Kidney (tissue), 14 donors: ENCODE measurements around the gene FLCN. TPM values are rescaled to one million over a fixed set of nuclear protein-coding genes. Genes with fewer than 3 reads are reported as not detected.

ENCODE experiments used
- DNase-seq, 5 donors: peaks; one replicate each; pipeline ENCODE4 v3.0.0-alpha.2; 2013 to 2020
- FAIRE-seq: peaks from 2 replicates; lab custom pipeline; 2012; peaks lifted over from hg19 to GRCh38; lab: Jason Lieb, UNC
- H3K27ac ChIP-seq, 2 donors: one replicate each; pipeline ENCODE4 v1.7.0; 2013; ENCODE audit warnings: low read depth in 2 of 2, low read length in 2 of 2, inconsistent platforms in 1 of 2
- H3K27me3 ChIP-seq: one replicate; pipeline ENCODE4 v1.7.1; 2013; ENCODE audit warnings: low read length, inconsistent platforms; ENCODE audit not compliant: control insufficient read depth, insufficient read depth
- H3K36me3 ChIP-seq, 3 donors: one replicate each; pipeline versions ENCODE4 v1.7.0 to v1.7.1; 2013; ENCODE audit warnings: low read length in 3 of 3, control low read depth in 1 of 3, inconsistent platforms in 1 of 3; ENCODE audit not compliant: insufficient read depth in 3 of 3, control insufficient read depth in 2 of 3
- H3K4me1 ChIP-seq, 3 donors: one replicate each; pipeline versions ENCODE4 v1.7.0 to v1.7.1; 2013; ENCODE audit warnings: low read length in 3 of 3, inconsistent platforms in 1 of 3, low read depth in 1 of 3; ENCODE audit not compliant: control insufficient read depth in 2 of 3, insufficient read depth in 2 of 3
- H3K4me3 ChIP-seq, 3 donors: one replicate each; pipeline versions ENCODE4 v1.7.0 to v1.8.1; 2013; ENCODE audit warnings: low read length in 3 of 3, control low read depth in 1 of 3, inconsistent platforms in 1 of 3
- H3K9ac ChIP-seq, 3 donors: one replicate each; pipeline versions ENCODE4 v1.7.0 to v1.7.1; 2013; ENCODE audit warnings: low read length in 3 of 3, control low read depth in 1 of 3, inconsistent platforms in 1 of 3
- H3K9me3 ChIP-seq, 3 donors: one replicate each; pipeline versions ENCODE4 v1.7.0 to v1.7.1; 2013; ENCODE audit warnings: low read length in 3 of 3, control low read depth in 1 of 3, inconsistent platforms in 1 of 3; ENCODE audit not compliant: control insufficient read depth in 2 of 3, insufficient read depth in 1 of 3
- intact Hi-C: fragments of 100-400 bp; cut with DNase I; formaldehyde crosslinking; loops from one replicate; pipeline ENCODE4 v1.11.1; 2022
- polyA plus RNA-seq: library from polyadenylated mRNA; stranded (reverse); fragments of 350-450 nt; fragmentation: Illumina TruSeq; extraction: RNeasy Lipid Tissue Mini Kit (QIAGEN cat#74804); gene quantifications from one replicate; pipeline ENCODE4 v1.2.3, GENCODE V29; 2014; ENCODE audit warnings: low read depth, low replicate concordance; ENCODE audit not compliant: insufficient read depth
- total RNA-seq: library from RNA; stranded (reverse); fragmentation: NEBNext Ultra II Directional; extraction: Animal tissue kit (Norgen Biotek cat#: 25700); gene quantifications from one replicate; pipeline ENCODE4 v1.2.1, GENCODE V29; 2021
- TF ChIP-seq, protein P1 (sequence below): IDR thresholded peaks from 3 replicates; pipeline ENCODE4 v1.5.1; 2012; ENCODE audit warnings: mild to moderate bottlenecking, moderate library complexity, borderline replicate concordance; ENCODE audit not compliant: insufficient read depth; ENCODE audit errors: extremely low read depth
- donor health status: control.
- donor health status: control.
- donor health status: control.
- donor health status: control.
- donor health status: control.
- donor health status: DM: yes; HTN: yes; CAD: no.
- donor health status: Normal renal cell carcinoma (clear cell type).

FLCN gene
- total and polyA plus RNA-seq, 2 donors from 2014 or later: 14.2 to 44.4 TPM

DNA sequence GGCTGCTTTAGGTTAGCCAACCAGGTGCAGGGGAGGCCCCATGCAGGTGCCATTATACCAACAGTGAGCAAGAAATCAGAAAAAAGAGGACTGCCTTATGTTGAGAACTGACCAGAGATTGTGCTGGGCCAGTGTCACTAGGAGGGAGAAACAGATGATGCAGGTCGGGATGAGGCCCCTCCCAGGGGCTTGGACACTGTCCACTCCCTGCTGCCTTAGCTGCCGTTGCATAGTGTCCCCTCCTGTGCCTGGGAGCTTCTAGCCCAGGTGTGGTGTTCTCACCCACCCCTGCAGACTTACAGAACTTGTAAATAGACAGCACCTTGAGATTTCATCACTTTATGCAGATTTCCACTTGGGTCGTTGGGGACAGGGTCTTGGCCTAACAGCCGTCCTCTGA lies 67.6 kb downstream of the FLCN start:
- Histone ChIP-seq H3K4me3 (no peak overlapping the region), H3K9ac (no peak overlapping the region), H3K9me3 (no peaks in the 10 kb centered on the region), H3K27ac (no peak overlapping the region), H3K4me1 (peaks cover 0 to 7% (median 0%) of the 10 kb centered on the region in 3 donors), H3K27me3 (no peaks in the 10 kb centered on the region), H3K36me3 (peaks cover 5 to 61% (median 34%) of the 10 kb centered on the region in 3 donors)
- no peak for FAIRE-seq
- TF ChIP-seq, protein P1, sequence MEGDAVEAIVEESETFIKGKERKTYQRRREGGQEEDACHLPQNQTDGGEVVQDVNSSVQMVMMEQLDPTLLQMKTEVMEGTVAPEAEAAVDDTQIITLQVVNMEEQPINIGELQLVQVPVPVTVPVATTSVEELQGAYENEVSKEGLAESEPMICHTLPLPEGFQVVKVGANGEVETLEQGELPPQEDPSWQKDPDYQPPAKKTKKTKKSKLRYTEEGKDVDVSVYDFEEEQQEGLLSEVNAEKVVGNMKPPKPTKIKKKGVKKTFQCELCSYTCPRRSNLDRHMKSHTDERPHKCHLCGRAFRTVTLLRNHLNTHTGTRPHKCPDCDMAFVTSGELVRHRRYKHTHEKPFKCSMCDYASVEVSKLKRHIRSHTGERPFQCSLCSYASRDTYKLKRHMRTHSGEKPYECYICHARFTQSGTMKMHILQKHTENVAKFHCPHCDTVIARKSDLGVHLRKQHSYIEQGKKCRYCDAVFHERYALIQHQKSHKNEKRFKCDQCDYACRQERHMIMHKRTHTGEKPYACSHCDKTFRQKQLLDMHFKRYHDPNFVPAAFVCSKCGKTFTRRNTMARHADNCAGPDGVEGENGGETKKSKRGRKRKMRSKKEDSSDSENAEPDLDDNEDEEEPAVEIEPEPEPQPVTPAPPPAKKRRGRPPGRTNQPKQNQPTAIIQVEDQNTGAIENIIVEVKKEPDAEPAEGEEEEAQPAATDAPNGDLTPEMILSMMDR: no peak
- DNase-seq: no peak
- intact Hi-C loops: no loop called here

DNA sequence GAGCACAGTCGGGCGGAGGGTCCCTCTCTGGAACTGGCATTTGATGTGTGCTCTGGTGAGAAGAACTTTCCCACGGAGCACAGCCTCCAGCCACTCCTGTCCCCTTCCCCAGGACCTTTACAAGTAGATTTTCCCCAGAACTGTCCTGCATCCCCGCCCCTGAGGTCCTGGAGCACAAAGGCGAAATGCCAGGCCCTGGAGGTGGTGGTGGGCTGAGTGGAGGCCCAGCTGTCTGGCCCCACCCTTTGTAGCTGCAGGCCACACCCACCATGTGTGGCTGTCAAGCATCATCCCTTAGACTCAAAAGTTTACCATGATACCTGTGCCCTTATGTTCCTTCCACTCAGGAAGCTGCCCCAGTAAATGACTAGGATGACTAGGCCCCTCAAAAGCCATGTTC lies 68.6 kb downstream of the FLCN start:
- Histone ChIP-seq H3K4me3 (no peak overlapping the region), H3K4me1 (peaks cover 0 to 7% (median 0%) of the 10 kb centered on the region in 3 donors), H3K27me3 (no peaks in the 10 kb centered on the region), H3K9ac (no peak overlapping the region), H3K27ac (no peak overlapping the region), H3K36me3 (peaks cover 2 to 57% (median 28%) of the 10 kb centered on the region in 3 donors), H3K9me3 (no peaks in the 10 kb centered on the region)
- DNase-seq (no peak), FAIRE-seq (no peak)
- intact Hi-C loops: no loop called here
- TF ChIP-seq, protein P1: no peak

DNA sequence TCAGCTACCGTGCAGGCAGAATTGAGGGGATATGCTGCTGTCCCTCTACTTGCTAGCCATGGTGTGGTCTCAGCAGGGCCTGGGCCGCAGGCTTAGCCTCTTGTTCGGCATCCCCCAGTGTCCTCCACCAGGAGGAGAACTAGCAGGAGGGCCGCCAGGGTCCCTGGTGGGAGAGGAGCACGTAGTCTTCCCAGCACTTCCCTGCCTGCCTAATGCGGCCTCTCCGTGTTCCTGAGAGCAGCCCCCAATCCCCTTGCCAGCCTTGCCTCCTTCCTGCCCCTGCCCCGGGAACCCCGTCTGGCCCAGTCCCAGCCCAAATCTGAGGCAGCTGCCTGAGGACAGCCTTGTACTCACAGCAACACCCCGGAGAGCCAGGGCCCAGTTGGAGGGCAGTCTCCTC lies 69.0 kb downstream of the FLCN start:
- FAIRE-seq: no peak
- no peak overlapping the region for H3K27ac ChIP-seq
- TF ChIP-seq, protein P1: no peak
- peaks cover 0 to 3% (median 0%) of the 10 kb centered on the region in 3 donors for H3K4me1 ChIP-seq
- no peaks in the 10 kb centered on the region for H3K9me3 ChIP-seq
- H3K36me3 ChIP-seq: peaks cover 2 to 55% (median 28%) of the 10 kb centered on the region in 3 donors
- H3K4me3 ChIP-seq: no peak overlapping the region
- H3K9ac ChIP-seq: no peak overlapping the region
- H3K27me3 ChIP-seq: no peaks in the 10 kb centered on the region
- no peak for DNase-seq
- intact Hi-C loops: no loop called here

DNA sequence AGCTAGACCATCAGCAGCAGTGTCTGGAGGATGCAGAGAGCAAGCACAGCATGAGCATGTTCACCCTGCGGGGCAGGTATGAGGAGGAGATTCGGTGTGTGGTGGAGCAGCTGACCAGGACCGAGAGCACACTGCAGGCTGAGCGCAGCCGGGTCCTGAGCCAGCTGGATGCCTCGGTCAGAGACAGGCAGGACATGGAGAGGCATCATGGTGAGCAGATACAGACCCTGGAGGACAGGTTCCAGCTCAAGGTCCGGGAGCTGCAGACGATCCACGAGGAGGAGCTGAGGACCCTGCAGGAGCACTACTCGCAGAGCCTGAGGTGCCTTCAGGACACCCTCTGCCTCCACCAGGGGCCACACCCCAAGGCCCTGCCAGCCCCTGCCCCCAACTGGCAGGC lies 69.6 kb downstream of the FLCN start:
- intact Hi-C loops: no loop called here
- DNase-seq (no peak), FAIRE-seq (no peak)
- Histone ChIP-seq H3K4me3 (no peak overlapping the region), H3K27ac (no peak overlapping the region), H3K4me1 (peaks cover 0 to 3% (median 0%) of the 10 kb centered on the region in 3 donors), H3K36me3 (peaks cover 2 to 55% (median 33%) of the 10 kb centered on the region in 3 donors), H3K9ac (no peak overlapping the region), H3K9me3 (no peaks in the 10 kb centered on the region), H3K27me3 (no peaks in the 10 kb centered on the region)
- TF ChIP-seq, protein P1: no peak
